ENCODE measurements around the gene PDE6C. TPM values are rescaled to one million over a fixed set of nuclear protein-coding genes. Genes with fewer than 3 reads are reported as not detected.

PDE6C gene
- total and polyA plus RNA-seq, 2 of the 8 experiments (the other 6 are each of a cell fraction or from before 2014, with no cell fraction given) = not detected

- no peak for TF ChIP-seq CHD7 (IDR thresholded peaks at IDR 0.05; ENCODE audit: insufficient replicate concordance, low read length)
- no peak for TF ChIP-seq RBBP5 (IDR thresholded peaks at IDR 0.05; ENCODE audit: borderline replicate concordance, low read depth, low read length)
- no peak for TF ChIP-seq SIX5 (IDR thresholded peaks at IDR 0.05; ENCODE audit: low read depth, low read length)
- TF ChIP-seq ATF3 (IDR thresholded peaks at IDR 0.05; ENCODE audit: insufficient read depth, low read depth, low read length) = no peak
- TF ChIP-seq CBX8 (IDR thresholded peaks at IDR 0.05; ENCODE audit: borderline replicate concordance, low read depth, low read length) = no peak
- no peak for TF ChIP-seq TAF1 (IDR thresholded peaks at IDR 0.05; ENCODE audit: low read depth, low read length)
- no peak for TF ChIP-seq YY1 (IDR thresholded peaks at IDR 0.05; ENCODE audit: low read depth, low read length)
- no peak for TF ChIP-seq JUND (IDR thresholded peaks at IDR 0.05; ENCODE audit: low read length)
- TF ChIP-seq HDAC6 (IDR thresholded peaks at IDR 0.05; ENCODE audit: low read depth, low read length) = no peak
- TF ChIP-seq POLR2AphosphoS5 (IDR thresholded peaks at IDR 0.05; ENCODE audit: low read depth, low read length) = no peak
- no peak for TF ChIP-seq SP4 (IDR thresholded peaks at IDR 0.05; ENCODE audit: low read length)
- TF ChIP-seq CBX5 (IDR thresholded peaks at IDR 0.05; ENCODE audit: low read depth, low read length) = no peak
- TF ChIP-seq KDM1A (IDR thresholded peaks at IDR 0.05; ENCODE audit: borderline replicate concordance, low read length) = no peak
Measured at GRCh38 chr10:93598157-93598556, 14.2 kb upstream of the PDE6C start (continued).

Data from H1 (cell line).